ENCODE measurements around the gene OR14I1. TPM values are rescaled to one million over a fixed set of nuclear protein-coding genes. Genes with fewer than 3 reads are reported as not detected.
"Not testable (repeated sequence)": the region's sequence is repeated elsewhere in the genome, so short reads cannot be mapped to it uniquely, and the experiment has no call there.

OR14I1 gene
- total RNA-seq, 2 experiments from 2014 or later = not detected

- no peak overlapping the region for H3K27ac Mint-ChIP-seq
- no peaks in the 10 kb centered on the region for H3K27me3 Mint-ChIP-seq
- ATAC-seq (ENCODE audit: poor library complexity) = no peak
- no peaks in the 10 kb centered on the region for H3K36me3 Mint-ChIP-seq (ENCODE audit: low read depth)
- TF ChIP-seq CTCF (IDR thresholded peaks at IDR 0.05) = no peak
- Histone ChIP-seq H3K4me1 (ENCODE audit: insufficient read depth, low read length) (no peaks in the 10 kb centered on the region), H3K4me3 (ENCODE audit: low read length) (no peak overlapping the region), H3K36me3 (ENCODE audit: insufficient read depth, low read length) (no peaks in the 10 kb centered on the region), H3K27ac (ENCODE audit: low read depth in 1 of 2, low read length in 2 of 2) (no peak overlapping the region), H3K9me3 (ENCODE audit: control insufficient read depth in 1 of 2, insufficient read depth in 1 of 2, low read length in 2 of 2) (peaks cover 5 to 11% of the 10 kb centered on the region in 2 experiments), H3K27me3 (ENCODE audit: control insufficient read depth in 1 of 2, insufficient read depth in 2 of 2, low read length in 2 of 2) (no peaks in the 10 kb centered on the region)
- no peaks in the 10 kb centered on the region for H3K9me3 Mint-ChIP-seq
- intact Hi-C loops (cut with DNase I, micrococcal nuclease) = no loop called here
- POLR2A ChIA-PET = no interaction called here
- no peak for DNase-seq
- no peaks in the 10 kb centered on the region for H3K4me1 Mint-ChIP-seq (ENCODE audit: low read depth)
- no peak overlapping the region for H3K4me3 Mint-ChIP-seq
- CTCF ChIA-PET = no interaction called here
These were observed 32.6 kb downstream of the OR14I1 start for GRCh38 chr1:248670003-248670402.

- H3K27me3 ChIP-seq (ENCODE audit: control insufficient read depth in 1 of 2, insufficient read depth in 2 of 2, low read length in 2 of 2); H3K4me1 Mint-ChIP-seq (ENCODE audit: low read depth); H3K36me3 Mint-ChIP-seq (ENCODE audit: low read depth); H3K27ac ChIP-seq (ENCODE audit: low read depth in 1 of 2, low read length in 2 of 2); H3K4me3 ChIP-seq (ENCODE audit: low read length); H3K27me3 Mint-ChIP-seq; H3K9me3 Mint-ChIP-seq; H3K4me1 ChIP-seq (ENCODE audit: insufficient read depth, low read length); ATAC-seq (ENCODE audit: poor library complexity); POLR2A ChIA-PET; H3K36me3 ChIP-seq (ENCODE audit: insufficient read depth, low read length); H3K9me3 ChIP-seq (ENCODE audit: control insufficient read depth in 1 of 2, insufficient read depth in 1 of 2, low read length in 2 of 2); intact Hi-C loops (cut with DNase I, micrococcal nuclease); H3K4me3 Mint-ChIP-seq; DNase-seq; CTCF ChIA-PET; H3K27ac Mint-ChIP-seq: not testable (repeated sequence)
These were observed 38.9 kb downstream of the OR14I1 start for GRCh38 chr1:248663453-248664328.

GRCh38 chr1:248656797-248657196 lies 45.8 kb downstream of the OR14I1 start:
- H3K27ac ChIP-seq (ENCODE audit: low read depth in 1 of 2, low read length in 2 of 2); H3K36me3 ChIP-seq (ENCODE audit: insufficient read depth, low read length); H3K27ac Mint-ChIP-seq; H3K4me3 ChIP-seq (ENCODE audit: low read length); POLR2A ChIA-PET; H3K9me3 Mint-ChIP-seq; ATAC-seq (ENCODE audit: poor library complexity); CTCF ChIA-PET; H3K4me1 ChIP-seq (ENCODE audit: insufficient read depth, low read length); H3K9me3 ChIP-seq (ENCODE audit: control insufficient read depth in 1 of 2, insufficient read depth in 1 of 2, low read length in 2 of 2); H3K27me3 Mint-ChIP-seq; H3K4me3 Mint-ChIP-seq; intact Hi-C loops (cut with DNase I, micrococcal nuclease); H3K36me3 Mint-ChIP-seq (ENCODE audit: low read depth); H3K27me3 ChIP-seq (ENCODE audit: control insufficient read depth in 1 of 2, insufficient read depth in 2 of 2, low read length in 2 of 2); H3K4me1 Mint-ChIP-seq (ENCODE audit: low read depth); DNase-seq: not testable (repeated sequence)

GRCh38 chr1:248655354-248655753 lies 47.2 kb downstream of the OR14I1 start, which contains the start of gene OR2T27:
TSS of gene OR2T27 (minus strand) at chr1:248655528. CDS start at chr1:248650884, 4,644 bp downstream.
- DNase-seq; ATAC-seq (ENCODE audit: poor library complexity); H3K27me3 Mint-ChIP-seq: not testable (repeated sequence)

More at GRCh38 chr1:248655354-248655753, 47.2 kb downstream of the OR14I1 start, which contains the start of gene OR2T27:
- H3K4me1 Mint-ChIP-seq (ENCODE audit: low read depth); H3K27me3 ChIP-seq (ENCODE audit: control insufficient read depth in 1 of 2, insufficient read depth in 2 of 2, low read length in 2 of 2); H3K36me3 ChIP-seq (ENCODE audit: insufficient read depth, low read length); intact Hi-C loops (cut with DNase I, micrococcal nuclease); H3K4me3 Mint-ChIP-seq; H3K36me3 Mint-ChIP-seq (ENCODE audit: low read depth); H3K27ac ChIP-seq (ENCODE audit: low read depth in 1 of 2, low read length in 2 of 2); H3K4me1 ChIP-seq (ENCODE audit: insufficient read depth, low read length); POLR2A ChIA-PET; H3K4me3 ChIP-seq (ENCODE audit: low read length); H3K9me3 ChIP-seq (ENCODE audit: control insufficient read depth in 1 of 2, insufficient read depth in 1 of 2, low read length in 2 of 2); CTCF ChIA-PET; H3K27ac Mint-ChIP-seq; H3K9me3 Mint-ChIP-seq: not testable (repeated sequence)

Other genes starting within 250 kb of the OR14I1 start
- gene OR2T3, start 229.4 kb downstream of the OR14I1 start, total RNA-seq = not detected
- not detected for gene OR2T5, start 214.2 kb downstream of the OR14I1 start, total RNA-seq
- not detected for gene OR2G6, start 194.7 kb downstream of the OR14I1 start, total RNA-seq
- not detected for gene OR2T29, start 140.0 kb downstream of the OR14I1 start, total RNA-seq
- not detected for gene OR2T34, start 128.0 kb downstream of the OR14I1 start, total RNA-seq
- gene OR2T10, start 105.1 kb downstream of the OR14I1 start, total RNA-seq = not detected
- gene OR2T11, start 67.7 kb downstream of the OR14I1 start, total RNA-seq = not detected
- not detected for gene OR2T35, start 57.5 kb downstream of the OR14I1 start, total RNA-seq
- not detected for gene OR2T27, start 47.2 kb downstream of the OR14I1 start, total RNA-seq
- gene LYPD8, start 53.0 kb upstream of the OR14I1 start, total RNA-seq = not detected
- 10 to 100 TPM; 21.7 to 25.2 TPM for gene SH3BP5L, start 123.1 kb upstream of the OR14I1 start, total RNA-seq
- 10 to 100 TPM; 35.9 to 38.4 TPM for gene ZNF672, start 135.5 kb upstream of the OR14I1 start, total RNA-seq
- 10 to 100 TPM; 23.3 to 27.3 TPM for gene ZNF692, start 156.3 kb upstream of the OR14I1 start, total RNA-seq
- gene PGBD2, start 203.5 kb upstream of the OR14I1 start, total RNA-seq = under 1 TPM; 0.78 to 0.85 TPM

Measured in CD4-positive, alpha-beta T cell (primary cell).